Activated CD4-positive, alpha-beta T cell treated with anti-CD3 and anti-CD28 coated beads, Interleukin-2, amount 10 ng/mL, durations not matched to agents 24 days and 14 days (primary cell): ENCODE data around the gene B4GALT6. TPM values are rescaled to one million over a fixed set of nuclear protein-coding genes. Genes with fewer than 3 reads are reported as not detected.

Experiments
- DNase-seq: peaks from one replicate; pipeline ENCODE4 v3.0.0; 2022
- H3K27ac Mint-ChIP-seq: one replicate; pipeline ENCODE4 v1.8.0; 2022; ENCODE audit warnings: mild to moderate bottlenecking, mixed read lengths
- H3K27me3 Mint-ChIP-seq: one replicate; pipeline ENCODE4 v1.8.0; 2022; ENCODE audit warnings: mixed read lengths
- H3K36me3 Mint-ChIP-seq: one replicate; pipeline ENCODE4 v1.8.0; 2022; ENCODE audit warnings: low read depth, mild to moderate bottlenecking, mixed read lengths
- H3K4me1 Mint-ChIP-seq: one replicate; pipeline ENCODE4 v1.8.0; 2021; ENCODE audit warnings: mixed read lengths
- H3K4me3 Mint-ChIP-seq: one replicate; pipeline ENCODE4 v1.8.0; 2022; ENCODE audit warnings: mild to moderate bottlenecking, moderate library complexity, mixed read lengths
- H3K9me3 Mint-ChIP-seq: one replicate; pipeline ENCODE4 v1.8.0; 2021; ENCODE audit warnings: mixed read lengths
- intact Hi-C: fragments of 100-400 bp; cut with micrococcal nuclease; formaldehyde crosslinking; loops from one replicate; pipeline ENCODE4 v1.15.1; 2023
- total RNA-seq: library from RNA; stranded (reverse); gene quantifications from 2 replicates; pipeline ENCODE4 v1.2.3, GENCODE V29; 2022

B4GALT6 gene
- total RNA-seq, 1 donor from 2014 or later = 2.8 TPM

DNA sequence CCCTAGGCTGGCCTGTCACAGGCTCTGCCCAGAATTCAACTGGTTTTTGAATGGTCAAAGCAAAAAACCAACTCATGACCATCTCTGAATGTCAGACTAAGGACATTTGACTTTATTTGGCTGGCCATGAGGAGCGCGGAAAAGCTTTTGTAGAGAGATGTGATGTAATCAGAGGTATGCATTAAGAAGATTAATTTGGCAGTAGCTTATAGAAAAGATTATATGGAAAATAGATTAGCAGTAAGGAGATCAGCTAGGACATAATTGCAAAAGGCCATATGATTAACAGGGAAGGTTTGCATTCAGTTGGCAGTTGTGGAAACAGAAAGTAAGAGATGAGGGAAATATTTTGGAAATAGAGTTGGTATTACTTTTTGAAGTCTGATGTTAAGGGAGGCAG is 105.0 kb downstream of the B4GALT6 start:
- Mint-ChIP-seq H3K27me3 (peaks cover 2% of the 10 kb centered on the region), H3K27ac (no peak overlapping the region), H3K4me1 (no peaks in the 10 kb centered on the region), H3K9me3 (no peaks in the 10 kb centered on the region), H3K4me3 (no peak overlapping the region), H3K36me3 (no peaks in the 10 kb centered on the region)
- intact Hi-C loops = no loop called here
- DNase-seq = no peak

DNA sequence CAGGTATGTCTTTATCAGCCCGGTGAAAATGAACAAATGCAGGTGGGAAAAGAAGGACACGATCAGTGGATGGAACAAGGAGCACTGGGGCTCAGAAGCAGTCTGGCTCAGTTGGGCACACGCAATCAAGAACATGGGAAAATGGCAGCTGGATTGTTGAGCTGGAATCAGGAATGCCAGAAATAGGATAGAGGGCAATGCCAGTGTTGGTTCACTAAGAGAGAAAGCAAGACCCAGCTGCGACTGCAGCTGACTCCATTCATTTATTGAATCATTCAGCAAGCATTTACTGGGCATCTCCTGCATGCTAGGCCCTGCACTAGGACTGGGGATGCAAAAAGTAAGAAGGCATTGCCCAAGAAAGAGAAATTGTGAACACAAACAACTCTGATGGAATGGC is 106.3 kb downstream of the B4GALT6 start:
- no peak overlapping the region for H3K4me3 Mint-ChIP-seq
- DNase-seq = no peak
- no peaks in the 10 kb centered on the region for H3K36me3 Mint-ChIP-seq
- no peak overlapping the region for H3K27ac Mint-ChIP-seq
- H3K4me1 Mint-ChIP-seq = no peaks in the 10 kb centered on the region
- intact Hi-C loops = no loop called here
- no peaks in the 10 kb centered on the region for H3K9me3 Mint-ChIP-seq
- peaks cover 2% of the 10 kb centered on the region for H3K27me3 Mint-ChIP-seq

DNA sequence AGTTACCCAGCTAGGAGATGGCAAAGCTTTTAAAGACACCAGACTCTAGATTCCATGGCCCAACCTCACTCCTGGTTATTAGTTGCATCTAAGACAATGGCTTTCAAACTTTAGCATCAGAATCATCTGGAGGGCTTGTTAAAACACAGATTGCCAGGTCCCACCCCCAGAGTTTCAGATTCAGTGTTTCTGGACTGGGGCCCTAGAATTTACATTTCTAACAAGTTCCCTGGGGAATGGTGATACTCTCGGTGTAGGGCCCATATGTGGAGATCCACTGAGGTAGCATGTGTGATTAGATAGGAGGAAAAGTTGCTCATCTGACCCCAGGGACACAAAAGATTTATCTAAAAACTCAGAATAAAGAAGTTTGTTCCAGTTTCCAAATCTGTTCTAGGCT is 107.2 kb downstream of the B4GALT6 start:
- peaks cover 2% of the 10 kb centered on the region for H3K27me3 Mint-ChIP-seq
- no peak overlapping the region for H3K4me3 Mint-ChIP-seq
- H3K36me3 Mint-ChIP-seq = no peaks in the 10 kb centered on the region
- intact Hi-C loops = no loop called here
- no peak for DNase-seq
- H3K27ac Mint-ChIP-seq = no peak overlapping the region
- no peaks in the 10 kb centered on the region for H3K9me3 Mint-ChIP-seq
- no peaks in the 10 kb centered on the region for H3K4me1 Mint-ChIP-seq

DNA sequence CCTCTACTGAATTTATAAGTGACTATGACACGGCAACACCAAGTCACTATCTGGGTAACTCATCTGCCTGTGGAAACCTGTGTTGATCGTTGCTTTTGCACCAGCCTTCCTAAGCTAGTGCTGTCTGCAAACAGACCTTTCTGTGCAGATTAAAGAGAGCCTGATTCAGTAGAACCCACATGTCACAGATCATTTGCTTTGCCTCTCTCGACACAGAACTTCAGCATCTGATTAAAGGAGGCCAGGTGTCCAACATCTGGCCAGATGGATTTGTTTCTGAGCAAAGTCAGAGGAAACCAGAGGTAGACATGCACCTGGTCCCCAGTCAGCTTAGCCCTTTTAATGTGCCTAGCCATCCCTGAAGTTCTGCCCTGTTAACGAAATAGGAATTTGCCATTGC is 107.7 kb downstream of the B4GALT6 start:
- intact Hi-C loops = no loop called here
- Mint-ChIP-seq H3K9me3 (no peaks in the 10 kb centered on the region), H3K4me1 (no peaks in the 10 kb centered on the region), H3K36me3 (no peaks in the 10 kb centered on the region), H3K27me3 (peaks cover 2% of the 10 kb centered on the region), H3K27ac (no peak overlapping the region), H3K4me3 (no peak overlapping the region)
- DNase-seq = no peak

DNA sequence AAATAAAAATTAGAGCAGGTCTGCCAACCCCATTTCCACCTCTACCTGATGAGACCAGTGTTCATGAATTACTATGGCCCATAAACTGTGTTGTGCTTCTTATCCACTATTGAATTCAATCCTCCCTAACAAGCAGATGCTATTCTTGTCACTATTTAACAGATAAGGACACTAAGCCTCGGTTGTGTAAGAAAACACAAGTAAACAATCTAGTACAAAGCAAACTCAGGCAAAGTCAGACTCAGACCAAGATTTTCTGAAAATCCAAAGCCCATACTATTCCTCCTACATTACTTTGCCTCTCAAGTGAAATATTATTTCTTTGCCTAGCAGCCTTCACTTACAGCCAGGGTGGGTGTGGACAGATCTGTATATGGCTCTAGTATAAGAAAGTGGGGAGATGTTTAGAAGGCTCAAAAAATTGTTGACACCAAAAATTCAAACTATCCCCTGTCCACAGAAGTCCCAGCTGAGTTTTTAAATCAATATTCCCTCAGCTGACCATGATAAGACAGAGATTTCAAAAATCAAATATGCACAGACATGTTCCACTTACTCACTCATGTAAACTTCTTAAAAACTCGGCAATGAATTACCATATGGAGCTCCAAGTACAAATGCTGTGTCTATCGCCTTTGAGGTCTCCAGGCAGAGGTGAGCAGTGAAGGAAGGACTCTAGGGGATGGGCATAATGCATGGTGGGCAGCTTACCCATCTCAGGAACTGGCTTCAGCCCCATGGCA is 108.7 kb downstream of the B4GALT6 start:
- no peak overlapping the region for H3K4me3 Mint-ChIP-seq
- H3K4me1 Mint-ChIP-seq = no peaks in the 10 kb centered on the region

DNA sequence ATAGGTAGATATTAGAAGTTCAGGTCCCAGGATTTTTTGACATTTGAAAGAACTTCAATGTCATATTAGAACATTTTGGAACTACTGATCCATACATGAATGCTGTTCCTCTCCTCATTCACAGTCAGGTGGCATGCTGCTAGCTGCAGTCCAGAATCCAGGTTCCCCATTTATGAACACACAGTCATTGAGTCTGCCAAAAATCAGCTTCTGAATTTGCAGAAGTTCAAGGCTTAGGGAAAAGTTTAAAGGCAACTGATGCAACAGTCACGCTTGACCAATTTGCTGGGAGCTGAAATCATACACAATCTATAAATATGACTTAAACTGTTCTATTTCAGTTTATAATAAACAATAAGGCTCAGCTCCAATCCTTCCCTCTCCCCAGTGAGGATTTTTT is 110.0 kb downstream of the B4GALT6 start:
- peaks cover 2% of the 10 kb centered on the region for H3K27me3 Mint-ChIP-seq
- H3K4me3 Mint-ChIP-seq = no peak overlapping the region
- DNase-seq = no peak
- H3K4me1 Mint-ChIP-seq = no peaks in the 10 kb centered on the region
- H3K36me3 Mint-ChIP-seq = no peaks in the 10 kb centered on the region
- intact Hi-C loops = no loop called here
- H3K9me3 Mint-ChIP-seq = no peaks in the 10 kb centered on the region
- no peak overlapping the region for H3K27ac Mint-ChIP-seq

More for the DNA sequence above, 108.7 kb downstream of the B4GALT6 start:
- H3K27me3 Mint-ChIP-seq = peaks cover 2% of the 10 kb centered on the region
- intact Hi-C loops = no loop called here
- no peak for DNase-seq
- H3K36me3 Mint-ChIP-seq = no peaks in the 10 kb centered on the region
- no peaks in the 10 kb centered on the region for H3K9me3 Mint-ChIP-seq
- H3K27ac Mint-ChIP-seq = no peak overlapping the region

Other genes with a start within 250 kb of the B4GALT6 start
- not detected in 2 replicates for gene DSG3, start 236.8 kb downstream of the B4GALT6 start, total RNA-seq
- 0.33 and 0.47 TPM in 2 replicates for gene DSG2, start 186.4 kb downstream of the B4GALT6 start, total RNA-seq
- gene TTR, start 92.7 kb downstream of the B4GALT6 start, total RNA-seq = not detected in 2 replicates
- gene SLC25A52, start 76.3 kb upstream of the B4GALT6 start, total RNA-seq = not detected in 2 replicates